Brain microvascular endothelial cell (primary cell): ENCODE results near the gene SP1.

Experiments
- DNase-seq: peaks from one replicate; pipeline ENCODE4 v3.0.0-alpha.2; 2020
- H3K27ac ChIP-seq: fragments of 250-450 bp; sonication (Bioruptor Pico); 2 replicates; pipeline ENCODE4 v1.5.1; 2020; ENCODE audit warnings: mild to moderate bottlenecking, moderate library complexity
- H3K27me3 ChIP-seq: fragments of 250-450 bp; sonication (Bioruptor Pico); replicated peaks from 2 replicates; pipeline ENCODE4 v1.5.1; 2020; ENCODE audit warnings: mild to moderate bottlenecking
- H3K36me3 ChIP-seq: fragments of 250-450 bp; sonication (Bioruptor Pico); replicated peaks from 2 replicates; pipeline ENCODE4 v1.5.1; 2020; ENCODE audit warnings: mild to moderate bottlenecking
- H3K4me3 ChIP-seq: 2 replicates; pipeline ENCODE4 v1.5.1; 2011; ENCODE audit warnings: low read depth, mild to moderate bottlenecking, control low read depth, low read length, moderate library complexity
- in situ Hi-C: cut with HindIII; loops from 2 replicates; pipeline ENCODE4 v1.10.0; 2017; ENCODE audit warnings: low sequenced_read_pairs, low pct_ligation_motif_present
- TF ChIP-seq, protein P1 (sequence below): IDR thresholded peaks from 2 replicates; pipeline ENCODE4 v1.5.1; 2011; ENCODE audit warnings: low read depth, mild to moderate bottlenecking, moderate library complexity, low read length, control low read depth, inconsistent platforms; ENCODE audit errors: missing control alignments

The SP1 gene

DNA sequence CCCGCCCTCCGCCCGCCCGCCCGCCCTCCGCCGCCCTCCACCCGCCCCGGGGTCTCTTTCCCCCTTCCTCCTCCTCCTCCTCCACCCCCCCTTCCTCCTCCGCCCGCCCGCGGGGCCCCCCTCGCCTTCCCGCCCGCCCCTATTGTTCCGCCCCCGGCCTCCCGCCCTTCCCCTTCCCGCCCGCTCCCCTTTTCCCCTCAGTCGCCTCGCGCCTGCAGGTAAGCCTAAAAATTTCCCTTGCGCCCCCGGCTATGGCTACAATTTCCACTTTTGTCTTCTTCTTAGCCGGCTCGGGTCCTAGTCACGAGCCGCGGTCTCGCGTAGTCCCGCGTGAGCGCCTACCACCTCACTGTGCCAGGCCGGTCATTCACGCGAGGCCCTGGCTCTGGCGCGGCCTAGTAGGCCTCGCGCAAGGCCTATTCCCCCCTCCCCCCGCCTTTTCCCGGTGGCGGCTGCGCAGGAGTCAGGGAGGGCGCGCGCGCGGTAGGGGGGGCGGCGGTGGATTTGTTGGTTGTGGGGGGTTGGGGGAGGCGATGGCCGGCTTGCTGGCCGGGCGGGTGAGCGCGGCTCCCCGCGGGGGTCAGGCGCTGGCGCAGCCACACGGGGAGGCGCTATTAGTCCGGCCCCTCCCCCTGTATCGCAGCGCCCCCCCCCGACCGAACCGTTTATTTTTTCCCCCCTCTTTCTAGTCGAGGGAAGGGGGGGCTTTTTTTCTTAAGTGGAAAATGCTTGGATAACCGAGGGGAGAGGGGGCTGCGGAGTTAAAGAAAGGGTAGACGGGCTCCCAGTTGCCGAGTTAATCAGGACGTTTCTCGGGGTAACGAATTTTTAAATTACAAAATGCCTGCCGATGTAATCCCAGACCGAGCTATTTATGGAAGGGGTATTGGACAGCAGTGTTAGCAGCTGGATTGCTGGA lies 72.4 kb downstream of the SP1 start:
- H3K27me3 ChIP-seq = no peaks in the 10 kb centered on the region
- peaks cover 52% of the 10 kb centered on the region for H3K36me3 ChIP-seq
- peak overlapping the region; percentile 95 for H3K27ac ChIP-seq
- TF ChIP-seq, protein P1, sequence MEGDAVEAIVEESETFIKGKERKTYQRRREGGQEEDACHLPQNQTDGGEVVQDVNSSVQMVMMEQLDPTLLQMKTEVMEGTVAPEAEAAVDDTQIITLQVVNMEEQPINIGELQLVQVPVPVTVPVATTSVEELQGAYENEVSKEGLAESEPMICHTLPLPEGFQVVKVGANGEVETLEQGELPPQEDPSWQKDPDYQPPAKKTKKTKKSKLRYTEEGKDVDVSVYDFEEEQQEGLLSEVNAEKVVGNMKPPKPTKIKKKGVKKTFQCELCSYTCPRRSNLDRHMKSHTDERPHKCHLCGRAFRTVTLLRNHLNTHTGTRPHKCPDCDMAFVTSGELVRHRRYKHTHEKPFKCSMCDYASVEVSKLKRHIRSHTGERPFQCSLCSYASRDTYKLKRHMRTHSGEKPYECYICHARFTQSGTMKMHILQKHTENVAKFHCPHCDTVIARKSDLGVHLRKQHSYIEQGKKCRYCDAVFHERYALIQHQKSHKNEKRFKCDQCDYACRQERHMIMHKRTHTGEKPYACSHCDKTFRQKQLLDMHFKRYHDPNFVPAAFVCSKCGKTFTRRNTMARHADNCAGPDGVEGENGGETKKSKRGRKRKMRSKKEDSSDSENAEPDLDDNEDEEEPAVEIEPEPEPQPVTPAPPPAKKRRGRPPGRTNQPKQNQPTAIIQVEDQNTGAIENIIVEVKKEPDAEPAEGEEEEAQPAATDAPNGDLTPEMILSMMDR = peak; percentile 24
- DNase-seq = peak; percentile 83
- peak overlapping the region; percentile 91 for H3K4me3 ChIP-seq
- in situ Hi-C loops = no loop called here

DNA sequence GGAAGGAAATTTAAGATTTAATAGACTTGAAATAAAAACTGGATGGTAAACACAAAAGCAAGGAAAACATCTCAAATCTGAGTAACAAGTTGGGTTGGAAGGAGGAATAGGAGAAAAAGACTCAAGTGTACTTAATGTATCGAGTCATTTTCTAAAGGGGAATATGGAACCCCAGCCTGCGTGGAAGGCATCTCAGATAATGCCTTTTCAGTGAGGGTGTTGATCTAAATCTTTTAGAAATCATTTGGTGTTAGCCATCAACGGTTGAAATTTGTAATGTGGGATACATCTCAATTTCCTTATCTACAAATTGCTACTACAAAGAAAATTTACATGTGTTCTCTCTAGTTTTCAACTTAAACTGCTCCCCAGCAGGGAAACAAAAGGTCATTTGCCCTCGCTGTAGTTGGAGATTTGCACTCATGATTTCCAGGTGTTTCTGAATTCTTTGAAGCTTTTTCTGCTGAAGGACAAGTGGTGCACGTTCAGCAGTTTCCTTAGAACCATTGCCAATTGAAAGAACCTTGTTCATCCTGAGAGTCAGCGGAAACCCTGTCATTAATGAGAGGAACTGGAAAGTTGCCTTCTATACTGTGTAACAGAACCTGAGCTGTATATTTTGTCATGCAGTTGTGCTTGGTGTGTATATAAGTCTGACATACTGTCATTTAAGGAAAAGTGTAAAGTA lies 74.1 kb downstream of the SP1 start:
- H3K36me3 ChIP-seq = peaks cover 60% of the 10 kb centered on the region
- no peak overlapping the region for H3K27ac ChIP-seq
- H3K27me3 ChIP-seq = no peaks in the 10 kb centered on the region
- TF ChIP-seq, protein P1 = no peak
- no peak for DNase-seq
- peak overlapping the region; percentile 91 for H3K4me3 ChIP-seq
- in situ Hi-C loops = no loop called here

GRCh38 chr12:53454707-53455106 lies 74.7 kb downstream of the SP1 start:
- Histone ChIP-seq H3K27ac (no peak overlapping the region), H3K27me3 (no peaks in the 10 kb centered on the region), H3K4me3 (no peak overlapping the region), H3K36me3 (peaks cover 66% of the 10 kb centered on the region)
- TF ChIP-seq, protein P1 = no peak
- in situ Hi-C loops = no loop called here
- no peak for DNase-seq

GRCh38 chr12:53456654-53457366 lies 76.8 kb downstream of the SP1 start:
- TF ChIP-seq, protein P1 = no peak
- in situ Hi-C loops = no loop called here
- no peak overlapping the region for H3K27ac ChIP-seq
- peaks cover 87% of the 10 kb centered on the region for H3K36me3 ChIP-seq
- DNase-seq = no peak
- H3K27me3 ChIP-seq = no peaks in the 10 kb centered on the region
- H3K4me3 ChIP-seq = no peak overlapping the region

DNA sequence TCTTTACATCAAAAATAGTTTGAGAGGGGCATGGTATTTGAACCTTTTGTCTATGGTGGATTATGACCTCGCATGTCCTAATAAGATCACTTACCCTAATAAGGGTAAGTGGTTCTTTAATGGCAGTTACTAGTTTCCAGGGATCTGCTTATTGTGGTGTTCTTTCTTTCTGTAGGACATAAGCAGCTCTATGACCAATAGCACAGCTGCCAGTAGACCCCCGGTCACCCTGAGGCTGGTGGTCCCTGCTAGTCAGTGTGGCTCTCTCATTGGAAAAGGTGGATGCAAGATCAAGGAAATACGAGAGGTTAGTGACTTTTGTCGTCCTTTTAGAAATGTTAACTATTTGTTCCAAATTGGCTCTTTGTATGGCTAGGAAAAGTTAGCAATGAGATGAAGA lies 79.1 kb downstream of the SP1 start:
- H3K27ac ChIP-seq = no peak overlapping the region
- no peak for DNase-seq
- no peak overlapping the region for H3K4me3 ChIP-seq
- in situ Hi-C loops = no loop called here
- TF ChIP-seq, protein P1 = no peak
- peaks cover 99% of the 10 kb centered on the region for H3K36me3 ChIP-seq
- H3K27me3 ChIP-seq = no peaks in the 10 kb centered on the region
